Measurements from ENCODE around the gene ANKRD9.

ANKRD9 gene

GRCh38 chr14:102493096-102493495, 16.5 kb downstream of the ANKRD9 start:
- Histone ChIP-seq H3K27me3 (ENCODE audit: insufficient read depth, low read length, poor library complexity) (no peaks in the 10 kb centered on the region), H3K9ac (ENCODE audit: low read depth, low read length) (no peak overlapping the region), H3K9me3 (ENCODE audit: insufficient read depth, low read length, severe bottlenecking) (no peaks in the 10 kb centered on the region), H3K4me1 (ENCODE audit: insufficient read depth, low read length) (no peaks in the 10 kb centered on the region), H4K20me1 (ENCODE audit: insufficient read depth, low read length) (no peaks in the 10 kb centered on the region), H3K79me2 (ENCODE audit: insufficient read depth, low read length) (no peaks in the 10 kb centered on the region), H2AFZ (ENCODE audit: low read depth, low read length) (no peak overlapping the region), H3K36me3 (ENCODE audit: insufficient read depth, low read length) (peaks cover 2% of the 10 kb centered on the region; the same call in 1 of the 2 replicates), H3K27ac (ENCODE audit: low read length) (no peak overlapping the region), H3K4me3 (ENCODE audit: low read depth in 1 of 2, low read length in 2 of 2) (no peak overlapping the region), H3K4me2 (ENCODE audit: insufficient read depth, low read length) (no peak overlapping the region)
- DNase-seq (no peak), ATAC-seq (ENCODE audit: insufficient read depth, low read depth) (no peak)
- no peak for TF ChIP-seq EZH2 (IDR thresholded peaks at IDR 0.05; ENCODE audit: borderline replicate concordance, low read depth, low read length, severe bottlenecking)
- TF ChIP-seq, protein P1, sequence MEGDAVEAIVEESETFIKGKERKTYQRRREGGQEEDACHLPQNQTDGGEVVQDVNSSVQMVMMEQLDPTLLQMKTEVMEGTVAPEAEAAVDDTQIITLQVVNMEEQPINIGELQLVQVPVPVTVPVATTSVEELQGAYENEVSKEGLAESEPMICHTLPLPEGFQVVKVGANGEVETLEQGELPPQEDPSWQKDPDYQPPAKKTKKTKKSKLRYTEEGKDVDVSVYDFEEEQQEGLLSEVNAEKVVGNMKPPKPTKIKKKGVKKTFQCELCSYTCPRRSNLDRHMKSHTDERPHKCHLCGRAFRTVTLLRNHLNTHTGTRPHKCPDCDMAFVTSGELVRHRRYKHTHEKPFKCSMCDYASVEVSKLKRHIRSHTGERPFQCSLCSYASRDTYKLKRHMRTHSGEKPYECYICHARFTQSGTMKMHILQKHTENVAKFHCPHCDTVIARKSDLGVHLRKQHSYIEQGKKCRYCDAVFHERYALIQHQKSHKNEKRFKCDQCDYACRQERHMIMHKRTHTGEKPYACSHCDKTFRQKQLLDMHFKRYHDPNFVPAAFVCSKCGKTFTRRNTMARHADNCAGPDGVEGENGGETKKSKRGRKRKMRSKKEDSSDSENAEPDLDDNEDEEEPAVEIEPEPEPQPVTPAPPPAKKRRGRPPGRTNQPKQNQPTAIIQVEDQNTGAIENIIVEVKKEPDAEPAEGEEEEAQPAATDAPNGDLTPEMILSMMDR (IDR thresholded peaks at IDR 0.05; ENCODE audit: borderline replicate concordance, extremely low read depth, low read length, poor library complexity, severe bottlenecking) = no peak

DNA sequence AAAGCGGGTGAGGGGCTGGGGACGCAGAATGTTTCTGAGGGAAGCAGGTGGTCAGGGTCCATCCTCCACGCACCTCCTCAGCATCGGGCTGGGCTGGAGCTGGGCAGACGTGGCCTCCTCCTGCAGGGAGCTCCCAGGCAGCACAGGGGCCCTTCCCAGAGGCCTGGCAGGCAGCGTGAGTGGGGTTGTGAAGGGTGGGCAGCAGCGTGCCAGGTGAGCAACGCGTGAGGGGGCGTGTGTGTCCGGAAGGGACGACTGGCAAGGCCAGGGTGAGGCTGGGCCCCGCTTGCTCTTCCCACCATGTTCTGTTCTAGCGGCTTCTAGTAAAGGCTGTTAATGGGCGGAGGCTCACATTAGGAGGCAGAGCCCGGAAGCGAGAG, 17.1 kb downstream of the ANKRD9 start:
- Histone ChIP-seq H3K4me3 (ENCODE audit: low read depth in 1 of 2, low read length in 2 of 2) (no peak overlapping the region), H3K36me3 (ENCODE audit: insufficient read depth, low read length) (no peaks in the 10 kb centered on the region), H3K4me2 (ENCODE audit: insufficient read depth, low read length) (no peak overlapping the region), H3K9ac (ENCODE audit: low read depth, low read length) (no peak overlapping the region), H2AFZ (ENCODE audit: low read depth, low read length) (no peak overlapping the region), H4K20me1 (ENCODE audit: insufficient read depth, low read length) (no peaks in the 10 kb centered on the region), H3K9me3 (ENCODE audit: insufficient read depth, low read length, severe bottlenecking) (no peaks in the 10 kb centered on the region), H3K27ac (ENCODE audit: low read length) (no peak overlapping the region), H3K4me1 (ENCODE audit: insufficient read depth, low read length) (no peaks in the 10 kb centered on the region), H3K27me3 (ENCODE audit: insufficient read depth, low read length, poor library complexity) (no peaks in the 10 kb centered on the region), H3K79me2 (ENCODE audit: insufficient read depth, low read length) (no peaks in the 10 kb centered on the region)
- no peak for TF ChIP-seq EZH2 (IDR thresholded peaks at IDR 0.05; ENCODE audit: borderline replicate concordance, low read depth, low read length, severe bottlenecking)
- TF ChIP-seq, protein P1 (IDR thresholded peaks at IDR 0.05; ENCODE audit: borderline replicate concordance, extremely low read depth, low read length, poor library complexity, severe bottlenecking) = no peak
- DNase-seq (no peak), ATAC-seq (ENCODE audit: insufficient read depth, low read depth) (no peak)

DNA sequence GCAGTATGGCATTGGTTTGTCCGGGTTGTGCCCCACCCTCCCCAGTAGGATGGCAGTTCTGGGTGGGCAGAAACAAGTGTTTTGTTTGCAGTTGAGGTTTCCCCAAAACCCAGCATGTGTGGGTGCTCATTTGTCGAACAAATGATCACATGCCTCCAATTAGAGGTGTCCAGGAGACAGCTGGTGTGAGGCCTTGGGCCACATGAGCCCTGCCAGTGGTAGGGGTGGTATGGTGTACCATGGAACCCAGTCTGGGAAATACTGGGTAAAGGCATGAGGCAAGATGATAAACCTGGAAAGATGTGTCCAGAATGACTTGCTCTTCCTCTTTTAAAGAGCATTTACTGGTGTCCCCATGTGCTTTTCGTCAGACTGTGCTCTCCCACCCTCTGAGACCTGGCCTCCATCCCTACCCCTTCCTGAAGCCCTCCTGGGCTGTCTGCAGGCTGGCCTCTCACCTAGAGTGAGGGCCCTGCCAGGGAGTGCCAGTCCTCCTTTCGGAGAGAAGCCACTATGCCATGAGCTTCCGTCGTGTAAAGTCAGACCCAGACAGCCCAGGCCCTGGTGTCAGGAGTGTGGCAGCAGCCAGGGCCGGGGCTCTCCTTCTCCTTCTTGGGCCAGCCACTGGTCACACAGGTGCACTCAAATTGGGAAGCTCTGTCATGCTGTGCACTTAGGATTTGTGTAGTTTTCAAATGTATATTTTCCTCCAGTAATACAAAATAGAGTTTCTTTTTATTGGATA, 17.6 kb downstream of the ANKRD9 start:
- Histone ChIP-seq H3K9me3 (ENCODE audit: insufficient read depth, low read length, severe bottlenecking) (no peaks in the 10 kb centered on the region), H3K4me1 (ENCODE audit: insufficient read depth, low read length) (no peaks in the 10 kb centered on the region), H3K4me3 (ENCODE audit: low read depth in 1 of 2, low read length in 2 of 2) (no peak overlapping the region), H3K4me2 (ENCODE audit: insufficient read depth, low read length) (no peak overlapping the region), H3K36me3 (ENCODE audit: insufficient read depth, low read length) (no peaks in the 10 kb centered on the region), H3K79me2 (ENCODE audit: insufficient read depth, low read length) (no peaks in the 10 kb centered on the region), H3K27me3 (ENCODE audit: insufficient read depth, low read length, poor library complexity) (no peaks in the 10 kb centered on the region), H2AFZ (ENCODE audit: low read depth, low read length) (no peak overlapping the region), H4K20me1 (ENCODE audit: insufficient read depth, low read length) (no peaks in the 10 kb centered on the region), H3K27ac (ENCODE audit: low read length) (no peak overlapping the region), H3K9ac (ENCODE audit: low read depth, low read length) (no peak overlapping the region)
- no peak for TF ChIP-seq EZH2 (IDR thresholded peaks at IDR 0.05; ENCODE audit: borderline replicate concordance, low read depth, low read length, severe bottlenecking)
- TF ChIP-seq, protein P1 (IDR thresholded peaks at IDR 0.05; ENCODE audit: borderline replicate concordance, extremely low read depth, low read length, poor library complexity, severe bottlenecking) = no peak
- no peak for ATAC-seq (ENCODE audit: insufficient read depth, low read depth)
- DNase-seq = no peak

Data from DND-41 (cell line).